A549 (cell line): ENCODE results near the gene KRT84. TPM values are rescaled to one million over a fixed set of nuclear protein-coding genes. Genes with fewer than 3 reads are reported as not detected.

Source experiments
- ATAC-seq, 2 experiments: fragments of 200-7000 bp in 1 of 2; fragments of >200 bp in 1 of 2; cut with Nextera tagmentation in 1 of 2; cut with Tn5 transposase in 1 of 2; 3 replicates each; pipeline versions ENCODE4 v1.8.0 to v1.9.1; 2018 to 2020; ENCODE audit warnings: mild to moderate bottlenecking in 1 of 2, moderate library complexity in 1 of 2
- CTCF ChIA-PET: fragments of 300-600 bp; sonication (Branson Sonifier 250); formaldehyde crosslinking; extraction: SDS; loops from one replicate; lab custom pipeline; 2021; ENCODE audit warnings: antibody characterized with exemption, inconsistent platforms; lab: Yijun Ruan, JAX
- POLR2A ChIA-PET: fragments of 350-600 bp; formaldehyde crosslinking; extraction: SDS; loops from one replicate; lab custom pipeline; 2021; ENCODE audit warnings: antibody characterized with exemption, inconsistent platforms; lab: Yijun Ruan, JAX
- DNase-seq, 2 experiments: peaks; one replicate each; pipeline versions ENCODE4 v3.0.0 to v3.0.0-alpha.2; 2011 to 2016; ENCODE audit warnings: low read depth in 1 of 2, low spot score in 1 of 2
- FAIRE-seq: peaks from 2 replicates; lab custom pipeline; 2011; peaks lifted over from hg19 to GRCh38; lab: Jason Lieb, UNC
- H3K27ac ChIP-seq, 2 experiments: fragments of >200 bp; sonication (Bioruptor Twin); formaldehyde crosslinking; 3 replicates each; pipeline ENCODE4 v1.5.1; 2016 to 2017
- H3K4me1 ChIP-seq: fragments of >200 bp; sonication (Bioruptor Twin); formaldehyde crosslinking; 3 replicates; pipeline ENCODE4 v1.6.1; 2016
- H3K4me2 ChIP-seq: fragments of >200 bp; sonication (Bioruptor Twin); formaldehyde crosslinking; 3 replicates; pipeline ENCODE4 v1.6.1; 2016
- H3K4me3 ChIP-seq: fragments of >200 bp; sonication (Bioruptor Twin); formaldehyde crosslinking; 3 replicates; pipeline ENCODE4 v1.5.1; 2016
- H3K9me3 ChIP-seq: fragments of >200 bp; sonication (Bioruptor Twin); formaldehyde crosslinking; 3 replicates; pipeline ENCODE4 v1.6.1; 2016
- CBX2 ChIP-seq: fragments of 200-600 bp; sonication (generic); IDR thresholded peaks from 2 replicates; pipeline ENCODE4 v1.6.1; 2016; ENCODE audit warnings: low read depth, mild to moderate bottlenecking, borderline replicate concordance
- CHD2 ChIP-seq: fragments of 150-350 bp; IDR thresholded peaks from 2 replicates; pipeline ENCODE4 v1.6.1; 2014; ENCODE audit warnings: low read length; ENCODE audit not compliant: partially characterized antibody
- CHD4 ChIP-seq: fragments of 200-600 bp; sonication (generic); IDR thresholded peaks from 2 replicates; pipeline ENCODE4 v1.6.1; 2016; ENCODE audit warnings: antibody characterized with exemption, mild to moderate bottlenecking, borderline replicate concordance
- EHF ChIP-seq: fragments of 250-450 bp; sonication (Bioruptor Pico); IDR thresholded peaks from 2 replicates; pipeline ENCODE4 v1.5.0; 2020; ENCODE audit warnings: mild to moderate bottlenecking
- FOSL2 ChIP-seq, 2 experiments: fragments of 450-650 bp in 1 of 2; fragments of >200 bp in 1 of 2; sonication (Bioruptor Twin) in 1 of 2; formaldehyde crosslinking; IDR thresholded peaks; 2 replicates each; pipeline versions ENCODE4 v1.5.0 to v1.6.1; 2016 to 2020; ENCODE audit warnings: mild to moderate bottlenecking in 1 of 2, moderate library complexity in 1 of 2
- FOXS1 ChIP-seq: fragments of 250-450 bp; sonication (Bioruptor Pico); IDR thresholded peaks from 2 replicates; pipeline ENCODE4 v1.5.0; 2020; ENCODE audit warnings: mild to moderate bottlenecking, moderate library complexity
- GATA3 ChIP-seq: IDR thresholded peaks from 2 replicates; pipeline ENCODE4 v1.6.1; 2012; ENCODE audit warnings: borderline replicate concordance
- HDAC2 ChIP-seq: fragments of 200-600 bp; sonication (generic); IDR thresholded peaks from 2 replicates; pipeline ENCODE4 v1.6.1; 2016
- HEYL ChIP-seq: fragments of 250-450 bp; sonication (Bioruptor Pico); IDR thresholded peaks from 2 replicates; pipeline ENCODE4 v1.8.0; 2021; ENCODE audit warnings: mild to moderate bottlenecking, moderate library complexity
- HOXA7 ChIP-seq: fragments of 250-450 bp; sonication (Bioruptor Pico); IDR thresholded peaks from 2 replicates; pipeline ENCODE4 v1.5.0; 2020; ENCODE audit warnings: mild to moderate bottlenecking, moderate library complexity
- HOXB5 ChIP-seq: fragments of 250-450 bp; sonication (Bioruptor Pico); IDR thresholded peaks from 2 replicates; pipeline ENCODE4 v1.5.0; 2020; ENCODE audit warnings: mild to moderate bottlenecking, moderate library complexity
- KDM5A ChIP-seq: fragments of 200-600 bp; sonication (generic); IDR thresholded peaks from 2 replicates; pipeline ENCODE4 v1.6.1; 2016; ENCODE audit warnings: antibody characterized with exemption, mild to moderate bottlenecking
- MYC ChIP-seq: IDR thresholded peaks from 2 replicates; pipeline ENCODE4 v1.6.1; 2012; ENCODE audit warnings: mild to moderate bottlenecking, inconsistent platforms, low read length, improper control_type of control experiment, borderline replicate concordance
- NFE2L2 ChIP-seq: fragments of 150-350 bp; conservative IDR thresholded peaks from 2 replicates; pipeline ENCODE4 v1.6.1; 2014; ENCODE audit warnings: low read length
- NPAS2 ChIP-seq: fragments of 250-450 bp; sonication (Bioruptor Pico); IDR thresholded peaks from 2 replicates; pipeline ENCODE4 v1.8.0; 2022; ENCODE audit warnings: mild to moderate bottlenecking, moderate library complexity, borderline replicate concordance
- PHF8 ChIP-seq: fragments of 200-600 bp; sonication (generic); IDR thresholded peaks from 2 replicates; pipeline ENCODE4 v1.6.1; 2016; ENCODE audit warnings: low read depth, mild to moderate bottlenecking, antibody characterized with exemption, moderate library complexity, borderline replicate concordance
- POLR2A ChIP-seq: IDR thresholded peaks from 2 replicates; pipeline ENCODE4 v1.6.1; 2012; ENCODE audit warnings: mild to moderate bottlenecking, low read length
- RFX5 ChIP-seq: fragments of 450-650 bp; IDR thresholded peaks from 2 replicates; pipeline ENCODE4 v1.7.1; 2014; ENCODE audit warnings: antibody characterized with exemption, mild to moderate bottlenecking, moderate library complexity
- RNF2 ChIP-seq: fragments of 200-600 bp; sonication (generic); IDR thresholded peaks from 2 replicates; pipeline ENCODE4 v1.6.1; 2016; ENCODE audit warnings: low read depth, mild to moderate bottlenecking, antibody characterized with exemption, moderate library complexity, borderline replicate concordance
- SREBF2 ChIP-seq: fragments of 450-650 bp; IDR thresholded peaks from 2 replicates; pipeline ENCODE4 v1.6.1; 2014; ENCODE audit warnings: mild to moderate bottlenecking, moderate library complexity
- TFCP2L1 ChIP-seq: fragments of 250-450 bp; sonication (Bioruptor Pico); IDR thresholded peaks from 2 replicates; pipeline ENCODE4 v1.5.0; 2021; ENCODE audit warnings: mild to moderate bottlenecking
- ZC3H11A ChIP-seq: fragments of 450-650 bp; IDR thresholded peaks from 2 replicates; pipeline ENCODE4 v1.6.1; 2014; ENCODE audit warnings: antibody characterized with exemption, mild to moderate bottlenecking
- WGBS: methylation state at CpG from one replicate; pipeline ENCODE4 v1.1.6; 2017; ENCODE audit errors: missing lambda C conversion rate; 5-methylcytosine and 5-hydroxymethylcytosine counted together
- polyA plus RNA-seq, 4 experiments: library from polyadenylated mRNA; depleted of rRNA in 3 of 4; stranded (reverse); fragments of >200 nt; fragmentation: RNase III in 1 of 4; extraction: RNeasy Plus Mini Kit Qiagen cat#74134 plus additional on column Dnase treatment in 1 of 4; gene quantifications; 2 replicates in 3 of 4; 3 replicates in 1 of 4; pipeline ENCODE4 v1.2.3, GENCODE V29; 2011 to 2017
- TF ChIP-seq, protein P1 (sequence below): fragments of 150-350 bp; IDR thresholded peaks from 2 replicates; pipeline ENCODE4 v1.6.1; 2014; ENCODE audit warnings: low read depth, mild to moderate bottlenecking, low read length
- TF ChIP-seq, protein P2 (sequence below): IDR thresholded peaks from 2 replicates; pipeline ENCODE4 v1.6.1; 2012
- TF ChIP-seq, protein P3 (sequence below): IDR thresholded peaks from 2 replicates; pipeline ENCODE4 v1.6.1; 2012; ENCODE audit warnings: low read depth, borderline replicate concordance
- TF ChIP-seq, protein P4 (sequence below): fragments of >200 bp; sonication (Bioruptor Twin); formaldehyde crosslinking; IDR thresholded peaks from 2 replicates; pipeline ENCODE4 v1.6.1; 2016

Gene KRT84
- polyA plus RNA-seq, 2 of the 4 experiments (the other 2 are of a cell fraction) = not detected

DNA sequence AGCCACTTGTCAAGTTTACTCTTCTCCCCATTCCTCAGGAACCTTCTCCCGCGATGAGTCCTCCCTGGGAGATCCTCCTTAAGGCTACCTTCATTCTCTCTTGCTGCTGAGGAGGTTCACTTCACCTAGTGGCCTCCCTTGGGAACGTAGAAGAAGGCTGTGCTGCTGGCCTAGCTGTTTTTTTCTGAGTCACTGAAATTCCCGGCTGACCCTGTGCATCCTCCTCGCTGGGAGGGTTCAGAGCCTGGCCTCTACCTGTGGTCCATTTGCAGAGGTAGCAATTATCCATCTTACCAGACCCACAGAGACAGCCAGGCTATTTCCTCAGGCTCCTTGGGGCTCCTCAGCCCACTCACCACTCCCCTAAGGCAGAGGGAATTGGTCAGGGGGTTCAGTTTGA lies 16.1 kb upstream of the KRT84 start:
- no peak for TF ChIP-seq FOXS1 (CRISPR knock-in tag)
- TF ChIP-seq PHF8 = no peak
- TF ChIP-seq, protein P1, sequence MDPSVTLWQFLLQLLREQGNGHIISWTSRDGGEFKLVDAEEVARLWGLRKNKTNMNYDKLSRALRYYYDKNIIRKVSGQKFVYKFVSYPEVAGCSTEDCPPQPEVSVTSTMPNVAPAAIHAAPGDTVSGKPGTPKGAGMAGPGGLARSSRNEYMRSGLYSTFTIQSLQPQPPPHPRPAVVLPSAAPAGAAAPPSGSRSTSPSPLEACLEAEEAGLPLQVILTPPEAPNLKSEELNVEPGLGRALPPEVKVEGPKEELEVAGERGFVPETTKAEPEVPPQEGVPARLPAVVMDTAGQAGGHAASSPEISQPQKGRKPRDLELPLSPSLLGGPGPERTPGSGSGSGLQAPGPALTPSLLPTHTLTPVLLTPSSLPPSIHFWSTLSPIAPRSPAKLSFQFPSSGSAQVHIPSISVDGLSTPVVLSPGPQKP = no peak
- FAIRE-seq (no peak), DNase-seq (no peak), ATAC-seq (peak in 1 of 2 experiments; percentile 46; a peak in 3 of 6 replicates)
- Histone ChIP-seq H3K4me2 (no peak overlapping the region), H3K4me1 (no peaks in the 10 kb centered on the region), H3K9me3 (no peaks in the 10 kb centered on the region), H3K27ac (no peak overlapping the region), H3K4me3 (no peak overlapping the region)
- 73% methylated on average over 5 of the region's 5 CpGs for WGBS
- CTCF ChIA-PET = interaction anchor here (0.7 to 46.1 kb wide), 10 partner anchors 11 to 472 kb away, joined by 3 to 1221 read pairs (median 6); partner anchors contain the start of gene KRT84
- POLR2A ChIA-PET = no interaction called here

DNA sequence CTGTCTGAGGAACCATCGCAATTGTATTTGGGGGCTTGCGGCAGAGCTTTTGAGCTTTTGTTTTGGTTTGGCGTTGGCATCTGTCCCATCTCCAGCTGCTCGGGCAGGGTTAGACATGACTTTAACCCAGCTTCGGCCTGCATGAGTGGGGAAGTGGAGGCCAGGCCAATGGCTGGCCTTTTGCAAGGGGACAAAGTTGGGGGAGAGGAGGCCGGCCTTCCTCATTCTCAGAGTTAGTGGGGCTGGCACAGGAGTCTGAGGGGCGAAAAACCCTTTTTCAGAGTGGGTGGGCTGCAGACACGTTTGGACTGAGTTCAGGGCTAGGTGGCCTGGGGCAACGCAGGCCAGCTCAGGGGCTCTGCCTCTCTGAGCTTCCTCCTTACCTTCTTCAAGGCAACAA lies 15.5 kb upstream of the KRT84 start:
- DNase-seq = no peak
- POLR2A ChIA-PET = no interaction called here
- no peak for ATAC-seq
- CTCF ChIA-PET = interaction anchor here (0.7 to 46.1 kb wide), 10 partner anchors 11 to 473 kb away, joined by 3 to 1221 read pairs (median 6); partner anchors contain the start of gene KRT84
- no peak for FAIRE-seq
- TF ChIP-seq, protein P2, sequence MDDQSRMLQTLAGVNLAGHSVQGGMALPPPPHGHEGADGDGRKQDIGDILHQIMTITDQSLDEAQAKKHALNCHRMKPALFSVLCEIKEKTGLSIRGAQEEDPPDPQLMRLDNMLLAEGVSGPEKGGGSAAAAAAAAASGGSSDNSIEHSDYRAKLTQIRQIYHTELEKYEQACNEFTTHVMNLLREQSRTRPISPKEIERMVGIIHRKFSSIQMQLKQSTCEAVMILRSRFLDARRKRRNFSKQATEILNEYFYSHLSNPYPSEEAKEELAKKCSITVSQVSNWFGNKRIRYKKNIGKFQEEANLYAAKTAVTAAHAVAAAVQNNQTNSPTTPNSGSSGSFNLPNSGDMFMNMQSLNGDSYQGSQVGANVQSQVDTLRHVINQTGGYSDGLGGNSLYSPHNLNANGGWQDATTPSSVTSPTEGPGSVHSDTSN = no peak
- TF ChIP-seq MYC (no peak), CBX2 (no peak), EHF (CRISPR knock-in tag) (no peak), POLR2A (no peak), CHD4 (no peak)
- TF ChIP-seq, protein P3, sequence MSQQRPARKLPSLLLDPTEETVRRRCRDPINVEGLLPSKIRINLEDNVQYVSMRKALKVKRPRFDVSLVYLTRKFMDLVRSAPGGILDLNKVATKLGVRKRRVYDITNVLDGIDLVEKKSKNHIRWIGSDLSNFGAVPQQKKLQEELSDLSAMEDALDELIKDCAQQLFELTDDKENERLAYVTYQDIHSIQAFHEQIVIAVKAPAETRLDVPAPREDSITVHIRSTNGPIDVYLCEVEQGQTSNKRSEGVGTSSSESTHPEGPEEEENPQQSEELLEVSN = no peak
- H3K4me3 ChIP-seq = no peak overlapping the region
- H3K4me1 ChIP-seq = peaks cover 6% of the 10 kb centered on the region; the same call in 1 of the 3 replicates
- H3K9me3 ChIP-seq = no peaks in the 10 kb centered on the region
- WGBS = 86% methylated on average over 9 of the region's 9 CpGs
- H3K27ac ChIP-seq = no peak overlapping the region
- H3K4me2 ChIP-seq = no peak overlapping the region

DNA sequence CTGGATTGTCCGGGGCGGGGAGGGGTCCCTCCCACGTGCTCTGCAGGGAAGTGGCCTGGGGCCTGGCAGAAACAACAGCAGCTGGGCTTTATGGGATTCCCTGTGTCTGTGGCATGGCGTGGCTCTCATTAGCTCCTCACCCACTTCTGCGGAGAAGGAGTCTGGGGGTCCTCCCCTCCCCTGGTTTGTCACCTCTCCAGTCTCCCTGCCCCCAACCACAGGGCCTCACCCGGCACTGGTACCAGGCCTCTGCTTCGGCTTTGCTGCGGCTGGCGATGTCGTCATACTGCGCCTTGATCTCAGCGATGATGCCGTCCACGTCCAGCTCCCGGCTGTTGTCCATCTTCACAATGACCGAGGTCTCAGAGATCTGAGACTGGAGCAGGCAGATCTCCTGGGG lies 14.3 kb upstream of the KRT84 start:
- CTCF ChIA-PET = interaction anchor here (0.6 to 46.1 kb wide), 7 partner anchors 10 to 474 kb away, joined by 3 to 1221 read pairs (median 6); no protein-coding TSS in a partner anchor
- ATAC-seq = no peak
- no peak for DNase-seq
- no peak for FAIRE-seq
- H3K9me3 ChIP-seq = no peaks in the 10 kb centered on the region
- POLR2A ChIA-PET = no interaction called here
- no peak overlapping the region for H3K4me2 ChIP-seq
- WGBS = 90% methylated on average over 16 of the region's 16 CpGs
- TF ChIP-seq KDM5A (no peak), TFCP2L1 (CRISPR knock-in tag) (no peak), NPAS2 (no peak)
- TF ChIP-seq, all 56 proteins: peak for 0
- H3K4me3 ChIP-seq = no peak overlapping the region
- H3K27ac ChIP-seq = no peak overlapping the region
- peaks cover 6% of the 10 kb centered on the region; the same call in 1 of the 3 replicates for H3K4me1 ChIP-seq

DNA sequence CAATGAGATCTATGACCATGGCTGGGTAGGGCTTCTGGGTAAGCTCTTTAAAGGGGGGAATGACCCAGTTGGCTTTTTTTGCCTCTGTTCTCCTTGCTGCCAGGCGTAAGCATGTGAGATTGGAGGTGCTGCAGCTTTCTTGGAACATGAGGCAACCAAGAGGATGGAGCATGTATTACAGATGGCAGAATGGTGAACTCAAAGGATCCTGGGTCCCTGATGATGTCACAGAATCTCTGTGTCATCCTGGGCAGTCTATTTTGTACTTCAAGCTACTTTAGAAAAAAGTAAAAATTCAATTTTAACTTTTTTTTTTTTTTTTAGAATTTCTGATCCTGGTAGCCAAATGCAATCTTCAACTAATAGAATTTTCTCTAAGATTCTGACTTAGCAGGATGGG lies 12.7 kb upstream of the KRT84 start:
- no peaks in the 10 kb centered on the region for H3K9me3 ChIP-seq
- WGBS = 84% methylated on average over 1 of the region's 1 CpG
- H3K27ac ChIP-seq = no peak overlapping the region
- no peak overlapping the region for H3K4me3 ChIP-seq
- H3K4me1 ChIP-seq = peaks cover 6% of the 10 kb centered on the region; the same call in 1 of the 3 replicates
- ATAC-seq (peak in 1 of 2 experiments; percentile 40; a peak in 1 of 6 replicates), DNase-seq (peak in 1 of 2 experiments; percentile 35), FAIRE-seq (no peak)
- no peak overlapping the region for H3K4me2 ChIP-seq
- CTCF ChIA-PET = interaction anchor here (0.5 to 46.1 kb wide), 6 partner anchors 21 to 475 kb away, joined by 3 to 1221 read pairs (median 4); no protein-coding TSS in a partner anchor
- POLR2A ChIA-PET = no interaction called here
- TF ChIP-seq HOXB5 = no peak
- TF ChIP-seq PHF8 = no peak
- TF ChIP-seq, protein P1 = no peak
- TF ChIP-seq HDAC2 = no peak
- TF ChIP-seq, protein P3 = no peak
- TF ChIP-seq FOSL2 (IDR thresholded peaks at IDR 0.05) = no peak
- no peak for TF ChIP-seq FOSL2 (CRISPR knock-in tag; IDR thresholded peaks at IDR 0.05)
- no peak for TF ChIP-seq HEYL
- TF ChIP-seq GATA3 = no peak
- TF ChIP-seq NFE2L2 = no peak
- TF ChIP-seq RFX5 = no peak
- TF ChIP-seq ZC3H11A = no peak
- no peak for TF ChIP-seq CHD4
- TF ChIP-seq RNF2 = no peak
- TF ChIP-seq CHD2 = no peak
- TF ChIP-seq HOXA7 = no peak
- TF ChIP-seq, protein P4, sequence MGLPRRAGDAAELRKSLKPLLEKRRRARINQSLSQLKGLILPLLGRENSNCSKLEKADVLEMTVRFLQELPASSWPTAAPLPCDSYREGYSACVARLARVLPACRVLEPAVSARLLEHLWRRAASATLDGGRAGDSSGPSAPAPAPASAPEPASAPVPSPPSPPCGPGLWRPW = no peak
- no peak for TF ChIP-seq SREBF2
